ENCODE measurements around the gene BBS9. TPM values are rescaled to one million over a fixed set of nuclear protein-coding genes. Genes with fewer than 3 reads are reported as not detected.

BBS9 gene
- total RNA-seq, 2 donors from 2014 or later: 9.3 to 10.9 TPM

GRCh38 chr7:33143996-33144718 lies 14.8 kb downstream of the BBS9 start:
- H3K4me3 ChIP-seq: no peak overlapping the region
- H3K36me3 ChIP-seq: no peaks in the 10 kb centered on the region
- no peak for DNase-seq
- H3K9me3 ChIP-seq: no peaks in the 10 kb centered on the region
- no peaks in the 10 kb centered on the region for H3K4me1 ChIP-seq
- TF ChIP-seq CTCF (IDR thresholded peaks at IDR 0.05): no peak
- no peak overlapping the region for H3K9ac ChIP-seq (ENCODE audit: low read depth in 2 of 2, low read length in 2 of 2)
- no peak overlapping the region for H3K27ac ChIP-seq
- intact Hi-C loops (cut with DNase I): no loop called here
- H3K27me3 ChIP-seq: no peaks in the 10 kb centered on the region

- no peaks in the 10 kb centered on the region for H3K4me1 ChIP-seq
Measured at GRCh38 chr7:33145156-33145555, 15.8 kb downstream of the BBS9 start.

GRCh38 chr7:33152087-33152486 lies 22.7 kb downstream of the BBS9 start:
- no peak overlapping the region for H3K9ac ChIP-seq (ENCODE audit: low read depth in 2 of 2, low read length in 2 of 2)
- no peaks in the 10 kb centered on the region for H3K4me1 ChIP-seq
- no peaks in the 10 kb centered on the region for H3K9me3 ChIP-seq
- no peaks in the 10 kb centered on the region for H3K36me3 ChIP-seq
- no peak for TF ChIP-seq CTCF (IDR thresholded peaks at IDR 0.05)
- H3K27ac ChIP-seq: no peak overlapping the region
- H3K27me3 ChIP-seq: no peaks in the 10 kb centered on the region
- H3K4me3 ChIP-seq: no peak overlapping the region
- no peak for DNase-seq
- intact Hi-C loops (cut with DNase I): no loop called here

More at GRCh38 chr7:33145156-33145555, 15.8 kb downstream of the BBS9 start:
- no peaks in the 10 kb centered on the region for H3K36me3 ChIP-seq
- DNase-seq: no peak
- TF ChIP-seq CTCF (IDR thresholded peaks at IDR 0.05): no peak
- H3K9me3 ChIP-seq: no peaks in the 10 kb centered on the region
- H3K9ac ChIP-seq (ENCODE audit: low read depth in 2 of 2, low read length in 2 of 2): no peak overlapping the region
- H3K4me3 ChIP-seq: no peak overlapping the region
- H3K27me3 ChIP-seq: no peaks in the 10 kb centered on the region
- intact Hi-C loops (cut with DNase I): no loop called here
- H3K27ac ChIP-seq: no peak overlapping the region

GRCh38 chr7:33155811-33156210 lies 26.4 kb downstream of the BBS9 start:
- H3K9me3 ChIP-seq: no peaks in the 10 kb centered on the region
- DNase-seq: no peak
- intact Hi-C loops (cut with DNase I): no loop called here
- no peak overlapping the region for H3K27ac ChIP-seq
- no peaks in the 10 kb centered on the region for H3K27me3 ChIP-seq
- no peaks in the 10 kb centered on the region for H3K4me1 ChIP-seq
- no peak overlapping the region for H3K9ac ChIP-seq (ENCODE audit: low read depth in 2 of 2, low read length in 2 of 2)
- H3K4me3 ChIP-seq: no peak overlapping the region
- TF ChIP-seq CTCF (IDR thresholded peaks at IDR 0.05): no peak
- no peaks in the 10 kb centered on the region for H3K36me3 ChIP-seq

- H3K9me3 ChIP-seq: no peaks in the 10 kb centered on the region
- H3K9ac ChIP-seq (ENCODE audit: low read depth in 2 of 2, low read length in 2 of 2): no peak overlapping the region
- H3K36me3 ChIP-seq: no peaks in the 10 kb centered on the region
- no peak for DNase-seq
- no peak overlapping the region for H3K27ac ChIP-seq
- no peak overlapping the region for H3K4me3 ChIP-seq
- H3K27me3 ChIP-seq: no peaks in the 10 kb centered on the region
- no peaks in the 10 kb centered on the region for H3K4me1 ChIP-seq
- TF ChIP-seq CTCF (IDR thresholded peaks at IDR 0.05): no peak
- intact Hi-C loops (cut with DNase I): no loop called here
Measured at GRCh38 chr7:33156441-33156840, 27.1 kb downstream of the BBS9 start.

All from colonic mucosa (tissue), 4 donors.